Nephron (organoid): ENCODE data around the gene PRL.
A peak's percentile ranks its signal among the peaks of the same experiment; 100 is the strongest.

Experiments used
- H3K27ac Mint-ChIP-seq, 3 experiments: 2 replicates each; pipeline ENCODE4 v1.8.0; 2020; ENCODE audit warnings: mixed read lengths in 3 of 3, mild to moderate bottlenecking in 2 of 3, moderate library complexity in 1 of 3
- H3K27me3 Mint-ChIP-seq: 2 replicates; pipeline ENCODE4 v1.8.0; 2021; ENCODE audit warnings: low read depth, mild to moderate bottlenecking, moderate library complexity, mixed read lengths
- H3K36me3 Mint-ChIP-seq: 2 replicates; pipeline ENCODE4 v1.8.0; 2020; ENCODE audit warnings: low read depth, mixed read lengths
- H3K4me1 Mint-ChIP-seq: 2 replicates; pipeline ENCODE4 v1.8.0; 2020; ENCODE audit warnings: mixed read lengths
- H3K4me3 Mint-ChIP-seq, 3 experiments: 2 replicates each; pipeline ENCODE4 v1.8.0; 2020; ENCODE audit warnings: mild to moderate bottlenecking in 3 of 3, mixed read lengths in 3 of 3, moderate library complexity in 2 of 3
- H3K9me3 Mint-ChIP-seq: 2 replicates; pipeline ENCODE4 v1.8.0; 2020; ENCODE audit warnings: mixed read lengths
- CTCF ChIP-seq, 3 experiments: fragments of 200-600 bp; sonication (generic); IDR thresholded peaks; one replicate each; pipeline ENCODE4 v1.5.0; 2021; ENCODE audit warnings: antibody characterized with exemption in 3 of 3; ENCODE audit not compliant: unreplicated experiment in 3 of 3

Gene PRL

GRCh38 chr6:22296936-22297335, at the start of gene PRL:
PRL (minus strand) TSS chr6:22297036; CDS start chr6:22296982, 54 bp downstream.
- Mint-ChIP-seq H3K9me3 (no peaks in the 10 kb centered on the region), H3K27me3 (no peaks in the 10 kb centered on the region)

DNA sequence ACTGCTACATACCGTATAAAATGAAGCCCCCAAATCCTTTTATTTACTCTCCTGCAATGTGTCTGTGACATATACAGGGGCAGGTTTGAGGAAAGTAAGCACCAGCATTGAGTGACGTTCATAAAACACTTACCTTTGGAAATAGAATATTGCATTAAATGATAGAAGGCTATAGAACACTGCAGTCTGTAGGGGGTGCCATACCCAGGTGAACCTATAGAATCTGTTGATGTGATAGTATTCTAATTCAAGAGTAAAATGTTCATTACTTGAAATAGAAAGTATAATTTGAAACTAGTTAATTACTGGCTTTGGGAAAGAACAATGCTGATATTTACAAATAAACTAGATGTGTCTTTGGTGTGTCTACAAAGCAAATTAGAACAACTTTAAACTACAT, 47.0 kb upstream of the PRL start:
- Mint-ChIP-seq H3K4me3 (no peak overlapping the region), H3K9me3 (peaks cover 11% of the 10 kb centered on the region), H3K4me1 (no peaks in the 10 kb centered on the region), H3K27ac (no peak overlapping the region), H3K27me3 (no peaks in the 10 kb centered on the region), H3K36me3 (no peaks in the 10 kb centered on the region)
- no peak for TF ChIP-seq CTCF (IDR thresholded peaks at IDR 0.05; ENCODE audit: unreplicated experiment in 3 of 3)

More at GRCh38 chr6:22296936-22297335, at the start of gene PRL:
- Mint-ChIP-seq H3K4me1 (peaks cover 44% of the 10 kb centered on the region), H3K27ac (no peak within 1 kb of the TSS), H3K36me3 (no peaks in the 10 kb centered on the region), H3K4me3 (peak within 1 kb of the TSS in 1 of 3 experiments; percentile 15)
- no peak for TF ChIP-seq CTCF (IDR thresholded peaks at IDR 0.05; ENCODE audit: unreplicated experiment in 3 of 3)

DNA sequence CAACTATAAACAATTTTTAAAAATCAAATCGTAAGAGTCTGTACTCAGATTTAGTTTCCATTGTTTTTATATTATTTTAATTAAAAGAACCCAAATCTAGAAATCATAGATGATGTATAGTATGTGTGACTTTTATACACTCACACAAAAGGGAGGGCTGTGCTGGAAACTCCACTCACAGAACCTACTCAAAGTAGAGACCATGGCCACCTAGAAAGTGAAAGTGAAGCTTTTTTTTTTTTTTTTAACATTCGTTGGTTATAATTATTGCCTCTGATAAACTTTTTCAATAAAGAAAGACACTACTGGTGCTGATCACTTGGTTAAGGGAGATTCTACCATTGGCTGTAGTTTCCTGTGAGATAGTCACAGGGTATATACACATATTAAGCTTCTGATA, 37.9 kb upstream of the PRL start:
- no peak for TF ChIP-seq CTCF (IDR thresholded peaks at IDR 0.05; ENCODE audit: unreplicated experiment in 3 of 3)
- peaks cover 4% of the 10 kb centered on the region for H3K27me3 Mint-ChIP-seq
- no peak overlapping the region for H3K27ac Mint-ChIP-seq
- H3K36me3 Mint-ChIP-seq: no peaks in the 10 kb centered on the region
- H3K4me1 Mint-ChIP-seq: peaks cover 8% of the 10 kb centered on the region
- H3K4me3 Mint-ChIP-seq: no peak overlapping the region
- peaks cover 2% of the 10 kb centered on the region for H3K9me3 Mint-ChIP-seq

- no peaks in the 10 kb centered on the region for H3K9me3 Mint-ChIP-seq
- peaks cover 4% of the 10 kb centered on the region for H3K27me3 Mint-ChIP-seq
- no peak for TF ChIP-seq CTCF (IDR thresholded peaks at IDR 0.05; ENCODE audit: unreplicated experiment in 3 of 3)
- H3K4me1 Mint-ChIP-seq: peaks cover 14% of the 10 kb centered on the region
- no peaks in the 10 kb centered on the region for H3K36me3 Mint-ChIP-seq
- no peak overlapping the region for H3K4me3 Mint-ChIP-seq
- no peak overlapping the region for H3K27ac Mint-ChIP-seq
These were observed 37.0 kb upstream of the PRL start for GRCh38 chr6:22333802-22334201.

- H3K4me3 Mint-ChIP-seq: no peak overlapping the region
- H3K4me1 Mint-ChIP-seq: peaks cover 25% of the 10 kb centered on the region
- H3K27ac Mint-ChIP-seq: peak overlapping the region in 1 of 3 experiments; percentile 5
- no peak for TF ChIP-seq CTCF (IDR thresholded peaks at IDR 0.05; ENCODE audit: unreplicated experiment in 3 of 3)
- H3K36me3 Mint-ChIP-seq: no peaks in the 10 kb centered on the region
- H3K27me3 Mint-ChIP-seq: peaks cover 4% of the 10 kb centered on the region
- no peaks in the 10 kb centered on the region for H3K9me3 Mint-ChIP-seq
These were observed 35.9 kb upstream of the PRL start for GRCh38 chr6:22332711-22333110.

- Mint-ChIP-seq H3K36me3 (no peaks in the 10 kb centered on the region), H3K4me1 (peaks cover 25% of the 10 kb centered on the region), H3K9me3 (no peaks in the 10 kb centered on the region), H3K4me3 (no peak overlapping the region), H3K27ac (no peak overlapping the region), H3K27me3 (peaks cover 4% of the 10 kb centered on the region)
- no peak for TF ChIP-seq CTCF (IDR thresholded peaks at IDR 0.05; ENCODE audit: unreplicated experiment in 3 of 3)
These were observed 35.4 kb upstream of the PRL start for GRCh38 chr6:22332216-22332615.
